RWPE1 (cell line): ENCODE measurements around the gene ERP27.

Experiments used
- CTCF ChIA-PET: fragments of 350-600 bp; sonication (Branson Sonifier 250); formaldehyde crosslinking; extraction: SDS; loops from one replicate; lab custom pipeline; 2021; lab: Yijun Ruan, JAX
- POLR2A ChIA-PET: fragments of 400-600 bp; formaldehyde crosslinking; extraction: SDS; loops from one replicate; lab custom pipeline; 2020; ENCODE audit warnings: antibody characterized with exemption; ENCODE audit not compliant: low non-redundant PET; lab: Yijun Ruan, JAX
- DNase-seq: peaks from one replicate; pipeline ENCODE4 v3.0.0; 2012; ENCODE audit warnings: low spot score
- H3K27ac ChIP-seq: fragments of 450-650 bp; 2 replicates; pipeline ENCODE4 v1.5.1; 2017
- TF ChIP-seq, protein P1 (sequence below): fragments of 450-650 bp; conservative IDR thresholded peaks from 2 replicates; pipeline ENCODE4 v1.5.1; 2017; ENCODE audit warnings: low read depth, mild to moderate bottlenecking

ERP27 gene

GRCh38 chr12:14948672-14949071 is 10.3 kb upstream of the ERP27 start:
- DNase-seq = no peak

GRCh38 chr12:14946861-14947260 is 8.5 kb upstream of the ERP27 start:
- ChIA-PET POLR2A (no interaction called here), CTCF (no interaction called here)
- DNase-seq = no peak
- TF ChIP-seq, protein P1, sequence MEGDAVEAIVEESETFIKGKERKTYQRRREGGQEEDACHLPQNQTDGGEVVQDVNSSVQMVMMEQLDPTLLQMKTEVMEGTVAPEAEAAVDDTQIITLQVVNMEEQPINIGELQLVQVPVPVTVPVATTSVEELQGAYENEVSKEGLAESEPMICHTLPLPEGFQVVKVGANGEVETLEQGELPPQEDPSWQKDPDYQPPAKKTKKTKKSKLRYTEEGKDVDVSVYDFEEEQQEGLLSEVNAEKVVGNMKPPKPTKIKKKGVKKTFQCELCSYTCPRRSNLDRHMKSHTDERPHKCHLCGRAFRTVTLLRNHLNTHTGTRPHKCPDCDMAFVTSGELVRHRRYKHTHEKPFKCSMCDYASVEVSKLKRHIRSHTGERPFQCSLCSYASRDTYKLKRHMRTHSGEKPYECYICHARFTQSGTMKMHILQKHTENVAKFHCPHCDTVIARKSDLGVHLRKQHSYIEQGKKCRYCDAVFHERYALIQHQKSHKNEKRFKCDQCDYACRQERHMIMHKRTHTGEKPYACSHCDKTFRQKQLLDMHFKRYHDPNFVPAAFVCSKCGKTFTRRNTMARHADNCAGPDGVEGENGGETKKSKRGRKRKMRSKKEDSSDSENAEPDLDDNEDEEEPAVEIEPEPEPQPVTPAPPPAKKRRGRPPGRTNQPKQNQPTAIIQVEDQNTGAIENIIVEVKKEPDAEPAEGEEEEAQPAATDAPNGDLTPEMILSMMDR = no peak
- H3K27ac ChIP-seq = no peak overlapping the region

More at GRCh38 chr12:14948672-14949071, 10.3 kb upstream of the ERP27 start:
- POLR2A ChIA-PET = no interaction called here
- no peak overlapping the region for H3K27ac ChIP-seq
- TF ChIP-seq, protein P1 = no peak
- CTCF ChIA-PET = interaction anchor here (0.6 kb wide), 1 partner anchor 167 kb away, joined by 3 read pairs; no protein-coding TSS in a partner anchor

DNA sequence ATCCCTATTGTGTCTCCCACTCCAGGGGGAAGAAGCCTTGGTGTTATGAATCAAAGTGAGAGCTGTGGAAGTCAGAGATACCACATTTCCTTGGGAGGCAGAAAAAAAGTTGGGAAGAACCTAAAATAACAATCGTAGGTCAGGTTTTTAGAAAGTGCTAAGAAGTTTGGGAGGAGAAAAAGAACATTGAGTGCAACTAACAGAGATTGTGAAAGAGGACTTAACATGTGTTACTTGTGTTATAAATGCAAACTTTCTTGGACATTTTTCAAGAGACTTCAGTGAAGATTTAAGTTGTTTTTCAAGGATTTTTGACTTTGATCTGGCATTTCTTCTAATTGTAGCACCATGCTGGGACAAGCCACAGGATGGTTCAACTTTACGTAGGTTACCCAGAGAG is 7.8 kb upstream of the ERP27 start:
- DNase-seq = no peak
- ChIA-PET POLR2A (no interaction called here), CTCF (no interaction called here)
- TF ChIP-seq, protein P1 = no peak
- H3K27ac ChIP-seq = no peak overlapping the region

- no peak overlapping the region for H3K27ac ChIP-seq
- TF ChIP-seq, protein P1 = no peak
- ChIA-PET CTCF (no interaction called here), POLR2A (no interaction called here)
- no peak for DNase-seq
Observed at GRCh38 chr12:14942196-14942931, 4.0 kb upstream of the ERP27 start.

GRCh38 chr12:14941369-14941768 is 3.0 kb upstream of the ERP27 start:
- ChIA-PET CTCF (no interaction called here), POLR2A (no interaction called here)
- TF ChIP-seq, protein P1 = no peak
- no peak overlapping the region for H3K27ac ChIP-seq
- DNase-seq = no peak

GRCh38 chr12:14937689-14938088 is 648 bp downstream of the ERP27 start:
- POLR2A ChIA-PET = no interaction called here
- H3K27ac ChIP-seq = no peak overlapping the region
- CTCF ChIA-PET = interaction anchor here (0.6 kb wide), 1 partner anchor 115 kb away, joined by 4 read pairs; no protein-coding TSS in a partner anchor
- TF ChIP-seq, protein P1 = no peak
- DNase-seq = no peak
